Endodermal cell (in vitro differentiated cells): ENCODE measurements around the gene GREB1. TPM values are rescaled to one million over a fixed set of nuclear protein-coding genes. Genes with fewer than 3 reads are reported as not detected.

Experiments
- DNase-seq: peaks from one replicate; pipeline ENCODE4 v3.0.0-alpha.2; 2017
- H3K27ac ChIP-seq: 2 replicates; pipeline ENCODE4 v1.5.1; 2013; ENCODE audit warnings: mild to moderate bottlenecking, low read depth, low read length, moderate library complexity
- H3K27me3 ChIP-seq: 2 replicates; pipeline ENCODE4 v1.6.1; 2013; ENCODE audit warnings: mild to moderate bottlenecking, low read length, moderate library complexity; ENCODE audit not compliant: insufficient read depth, control insufficient read depth, poor library complexity, severe bottlenecking
- H3K36me3 ChIP-seq: 2 replicates; pipeline ENCODE4 v1.7.0; 2013; ENCODE audit warnings: mild to moderate bottlenecking, low read length, moderate library complexity; ENCODE audit not compliant: control insufficient read depth, insufficient read depth
- H3K4me1 ChIP-seq: one replicate; pipeline ENCODE4 v1.7.0; 2013; ENCODE audit warnings: low read length; ENCODE audit not compliant: control insufficient read depth, insufficient read depth
- H3K4me3 ChIP-seq: 2 replicates; pipeline ENCODE4 v1.5.1; 2013; ENCODE audit warnings: mild to moderate bottlenecking, low read length, moderate library complexity
- H3K9ac ChIP-seq: 2 replicates; pipeline ENCODE4 v1.6.1; 2013; ENCODE audit warnings: mild to moderate bottlenecking, low read length, moderate library complexity; ENCODE audit not compliant: poor library complexity, severe bottlenecking; ENCODE audit errors: extremely low read depth
- H3K9me3 ChIP-seq: 2 replicates; pipeline ENCODE4 v1.6.1; 2013; ENCODE audit warnings: mild to moderate bottlenecking, low read length, moderate library complexity; ENCODE audit not compliant: control insufficient read depth
- H3K27ac Mint-ChIP-seq: 2 replicates; pipeline ENCODE4 v1.8.0; 2020; ENCODE audit warnings: mixed read lengths
- H3K27me3 Mint-ChIP-seq: 2 replicates; pipeline ENCODE4 v1.8.0; 2021; ENCODE audit warnings: mild to moderate bottlenecking, mixed read lengths; ENCODE audit not compliant: insufficient read depth
- H3K36me3 Mint-ChIP-seq: 2 replicates; pipeline ENCODE4 v1.8.0; 2020; ENCODE audit warnings: low read depth, mixed read lengths
- H3K4me1 Mint-ChIP-seq: 2 replicates; pipeline ENCODE4 v1.8.0; 2020; ENCODE audit warnings: mixed read lengths
- H3K4me3 Mint-ChIP-seq: 2 replicates; pipeline ENCODE4 v1.8.0; 2020; ENCODE audit warnings: mild to moderate bottlenecking, moderate library complexity, mixed read lengths
- H3K9me3 Mint-ChIP-seq: 2 replicates; pipeline ENCODE4 v1.8.0; 2020; ENCODE audit warnings: mild to moderate bottlenecking, mixed read lengths
- CTCF ChIP-seq: fragments of 200-600 bp; sonication (generic); conservative IDR thresholded peaks from 2 replicates; pipeline ENCODE4 v1.5.0; 2021; ENCODE audit warnings: antibody characterized with exemption, mild to moderate bottlenecking
- WGBS, 2 experiments: methylation state at CpG; one replicate each; pipeline versions ENCODE4 v1.1.5 to v1.1.7; 2013; ENCODE audit warnings: missing lambda C conversion rate in 2 of 2, mixed read lengths in 1 of 2; ENCODE audit not compliant: insufficient coverage in 1 of 2, insufficient read length in 1 of 2; 5-methylcytosine and 5-hydroxymethylcytosine counted together
- total RNA-seq, 2 donors: library from RNA; stranded (reverse); fragmentation: NEBNext Ultra II Directional in 1 of 2; extraction: Animal tissue kit (Norgen Biotek cat#: 25700) in 1 of 2; gene quantifications; 2 replicates in 1 of 2; 3 replicates in 1 of 2; pipeline ENCODE4 v1.2.1, GENCODE V29; 2021

GREB1 gene
- total RNA-seq, 2 donors from 2014 or later, result 86.4 to 106 TPM

- 98 to 100% methylated on average over 1 to 5 of the region's 5 CpGs for WGBS, 2 experiments
- Histone ChIP-seq H3K4me1 (peaks cover 28% of the 10 kb centered on the region), H3K9me3 (peaks cover 11% of the 10 kb centered on the region), H3K4me3 (no peak overlapping the region), H3K27ac (no peak overlapping the region), H3K9ac (no peak overlapping the region), H3K36me3 (peaks cover 52% of the 10 kb centered on the region), H3K27me3 (no peaks in the 10 kb centered on the region)
- no peak for TF ChIP-seq CTCF
- no peak overlapping the region for H3K4me3 Mint-ChIP-seq
- peaks cover 5% of the 10 kb centered on the region for H3K9me3 Mint-ChIP-seq
- peaks cover 38% of the 10 kb centered on the region for H3K36me3 Mint-ChIP-seq
- peaks cover 42% of the 10 kb centered on the region for H3K4me1 Mint-ChIP-seq
- no peak overlapping the region for H3K27ac Mint-ChIP-seq
- DNase-seq, result no peak
- H3K27me3 Mint-ChIP-seq, result no peaks in the 10 kb centered on the region
These were observed 43.7 kb upstream of the GREB1 start for GRCh38 chr2:11490194-11490593.

- H3K4me3 ChIP-seq, result no peak overlapping the region
- DNase-seq, result no peak
- H3K9ac ChIP-seq, result no peak overlapping the region
- Mint-ChIP-seq H3K27ac (peak overlapping the region; percentile 19), H3K27me3 (no peaks in the 10 kb centered on the region), H3K36me3 (peaks cover 30% of the 10 kb centered on the region), H3K4me3 (no peak overlapping the region), H3K4me1 (peaks cover 45% of the 10 kb centered on the region), H3K9me3 (peaks cover 5% of the 10 kb centered on the region)
- WGBS, 2 experiments, result 64 to 100% methylated on average over 2 to 3 of the region's 3 CpGs
- H3K4me1 ChIP-seq, result peaks cover 36% of the 10 kb centered on the region
- H3K36me3 ChIP-seq, result peaks cover 41% of the 10 kb centered on the region
- peak overlapping the region; percentile 4 for H3K27ac ChIP-seq
- H3K9me3 ChIP-seq, result peaks cover 11% of the 10 kb centered on the region
- no peaks in the 10 kb centered on the region for H3K27me3 ChIP-seq
- TF ChIP-seq CTCF, result no peak
These were observed 42.4 kb upstream of the GREB1 start for GRCh38 chr2:11491348-11491933.

GRCh38 chr2:11492244-11492643, 41.6 kb upstream of the GREB1 start:
- H3K9me3 Mint-ChIP-seq, result peaks cover 5% of the 10 kb centered on the region
- H3K4me3 ChIP-seq, result peak overlapping the region; percentile 12
- no peak overlapping the region for H3K4me3 Mint-ChIP-seq
- H3K4me1 ChIP-seq, result peaks cover 36% of the 10 kb centered on the region
- H3K9me3 ChIP-seq, result peaks cover 11% of the 10 kb centered on the region
- no peaks in the 10 kb centered on the region for H3K27me3 ChIP-seq
- H3K27ac Mint-ChIP-seq, result peak overlapping the region; percentile 30
- no peak overlapping the region for H3K9ac ChIP-seq
- 99% methylated on average over 3 of the region's 3 CpGs; no CpG with 5 or more reads in 1 of the 2 experiments for WGBS, 2 experiments
- H3K4me1 Mint-ChIP-seq, result peaks cover 43% of the 10 kb centered on the region
- peaks cover 26% of the 10 kb centered on the region for H3K36me3 Mint-ChIP-seq
- no peak for DNase-seq
- peaks cover 34% of the 10 kb centered on the region for H3K36me3 ChIP-seq
- no peak for TF ChIP-seq CTCF
- no peak overlapping the region for H3K27ac ChIP-seq
- H3K27me3 Mint-ChIP-seq, result no peaks in the 10 kb centered on the region
